Kidney (tissue), 14 donors: ENCODE measurements around the gene NOXO1. TPM values are rescaled to one million over a fixed set of nuclear protein-coding genes. Genes with fewer than 3 reads are reported as not detected.

Experiments
- DNase-seq, 5 donors: peaks; one replicate each; pipeline ENCODE4 v3.0.0-alpha.2; 2013 to 2020
- FAIRE-seq: peaks from 2 replicates; lab custom pipeline; 2012; peaks lifted over from hg19 to GRCh38; lab: Jason Lieb, UNC
- H3K27ac ChIP-seq, 2 donors: one replicate each; pipeline ENCODE4 v1.7.0; 2013; ENCODE audit warnings: low read depth in 2 of 2, low read length in 2 of 2, inconsistent platforms in 1 of 2
- H3K27me3 ChIP-seq: one replicate; pipeline ENCODE4 v1.7.1; 2013; ENCODE audit warnings: low read length, inconsistent platforms; ENCODE audit not compliant: control insufficient read depth, insufficient read depth
- H3K36me3 ChIP-seq, 3 donors: one replicate each; pipeline versions ENCODE4 v1.7.0 to v1.7.1; 2013; ENCODE audit warnings: low read length in 3 of 3, control low read depth in 1 of 3, inconsistent platforms in 1 of 3; ENCODE audit not compliant: insufficient read depth in 3 of 3, control insufficient read depth in 2 of 3
- H3K4me1 ChIP-seq, 3 donors: one replicate each; pipeline versions ENCODE4 v1.7.0 to v1.7.1; 2013; ENCODE audit warnings: low read length in 3 of 3, inconsistent platforms in 1 of 3, low read depth in 1 of 3; ENCODE audit not compliant: control insufficient read depth in 2 of 3, insufficient read depth in 2 of 3
- H3K4me3 ChIP-seq, 3 donors: one replicate each; pipeline versions ENCODE4 v1.7.0 to v1.8.1; 2013; ENCODE audit warnings: low read length in 3 of 3, control low read depth in 1 of 3, inconsistent platforms in 1 of 3
- H3K9ac ChIP-seq, 3 donors: one replicate each; pipeline versions ENCODE4 v1.7.0 to v1.7.1; 2013; ENCODE audit warnings: low read length in 3 of 3, control low read depth in 1 of 3, inconsistent platforms in 1 of 3
- H3K9me3 ChIP-seq, 3 donors: one replicate each; pipeline versions ENCODE4 v1.7.0 to v1.7.1; 2013; ENCODE audit warnings: low read length in 3 of 3, control low read depth in 1 of 3, inconsistent platforms in 1 of 3; ENCODE audit not compliant: control insufficient read depth in 2 of 3, insufficient read depth in 1 of 3
- CTCF ChIP-seq: IDR thresholded peaks from 3 replicates; pipeline ENCODE4 v1.5.1; 2012; ENCODE audit warnings: mild to moderate bottlenecking, moderate library complexity, borderline replicate concordance; ENCODE audit not compliant: insufficient read depth; ENCODE audit errors: extremely low read depth
- intact Hi-C: fragments of 100-400 bp; cut with DNase I; formaldehyde crosslinking; loops from one replicate; pipeline ENCODE4 v1.11.1; 2022
- polyA plus RNA-seq: library from polyadenylated mRNA; stranded (reverse); fragments of 350-450 nt; fragmentation: Illumina TruSeq; extraction: RNeasy Lipid Tissue Mini Kit (QIAGEN cat#74804); gene quantifications from one replicate; pipeline ENCODE4 v1.2.3, GENCODE V29; 2014; ENCODE audit warnings: low read depth, low replicate concordance; ENCODE audit not compliant: insufficient read depth
- total RNA-seq: library from RNA; stranded (reverse); fragmentation: NEBNext Ultra II Directional; extraction: Animal tissue kit (Norgen Biotek cat#: 25700); gene quantifications from one replicate; pipeline ENCODE4 v1.2.1, GENCODE V29; 2021
- donor health status: control.
- donor health status: control.
- donor health status: control.
- donor health status: control.
- donor health status: control.
- donor health status: DM: yes; HTN: yes; CAD: no.
- donor health status: Normal renal cell carcinoma (clear cell type).

The NOXO1 gene
- total and polyA plus RNA-seq, 2 donors from 2014 or later, result 0.57 to 0.58 TPM

- no peaks in the 10 kb centered on the region for H3K27me3 ChIP-seq
- no peak overlapping the region for H3K4me3 ChIP-seq
- no peak for TF ChIP-seq CTCF
- intact Hi-C loops, result no loop called here
- H3K9ac ChIP-seq, result no peak overlapping the region
- DNase-seq (no peak), FAIRE-seq (no peak)
- H3K36me3 ChIP-seq, result peaks cover 0 to 33% (median 14%) of the 10 kb centered on the region in 3 donors
- no peaks in the 10 kb centered on the region for H3K9me3 ChIP-seq
- H3K27ac ChIP-seq, result no peak overlapping the region
- H3K4me1 ChIP-seq, result no peaks in the 10 kb centered on the region
Observed at GRCh38 chr16:1998360-1998835, 17.1 kb upstream of the NOXO1 start.

GRCh38 chr16:1997494-1998359 is 16.5 kb upstream of the NOXO1 start:
- no peak for DNase-seq

GRCh38 chr16:1993731-1994131 is 12.5 kb upstream of the NOXO1 start:
- no peak for FAIRE-seq
- intact Hi-C loops, result no loop called here
- no peak overlapping the region for H3K4me3 ChIP-seq
- DNase-seq, result peak in 2 of 5 donors; percentile 40 to 86
- H3K9ac ChIP-seq, result no peak overlapping the region
- TF ChIP-seq CTCF, result no peak
- H3K27ac ChIP-seq, result no peak overlapping the region
- H3K9me3 ChIP-seq, result no peaks in the 10 kb centered on the region
- peaks cover 0 to 4% (median 2%) of the 10 kb centered on the region in 3 donors for H3K36me3 ChIP-seq
- peaks cover 15% of the 10 kb centered on the region for H3K27me3 ChIP-seq
- H3K4me1 ChIP-seq, result peaks cover 0 to 11% (median 0%) of the 10 kb centered on the region in 3 donors

More at GRCh38 chr16:1997494-1998359, 16.5 kb upstream of the NOXO1 start:
- intact Hi-C loops, result no loop called here
- Histone ChIP-seq H3K36me3 (peaks cover 0 to 30% (median 14%) of the 10 kb centered on the region in 3 donors), H3K9ac (no peak overlapping the region), H3K9me3 (no peaks in the 10 kb centered on the region), H3K4me1 (no peaks in the 10 kb centered on the region), H3K27me3 (no peaks in the 10 kb centered on the region), H3K4me3 (no peak overlapping the region), H3K27ac (no peak overlapping the region)
- no peak for FAIRE-seq
- no peak for TF ChIP-seq CTCF
